ENCODE results near the gene FAM3A. TPM values are rescaled to one million over a fixed set of nuclear protein-coding genes. Genes with fewer than 3 reads are reported as not detected.

FAM3A gene
- polyA plus RNA-seq, 1 experiment = 34.8 TPM

DNA sequence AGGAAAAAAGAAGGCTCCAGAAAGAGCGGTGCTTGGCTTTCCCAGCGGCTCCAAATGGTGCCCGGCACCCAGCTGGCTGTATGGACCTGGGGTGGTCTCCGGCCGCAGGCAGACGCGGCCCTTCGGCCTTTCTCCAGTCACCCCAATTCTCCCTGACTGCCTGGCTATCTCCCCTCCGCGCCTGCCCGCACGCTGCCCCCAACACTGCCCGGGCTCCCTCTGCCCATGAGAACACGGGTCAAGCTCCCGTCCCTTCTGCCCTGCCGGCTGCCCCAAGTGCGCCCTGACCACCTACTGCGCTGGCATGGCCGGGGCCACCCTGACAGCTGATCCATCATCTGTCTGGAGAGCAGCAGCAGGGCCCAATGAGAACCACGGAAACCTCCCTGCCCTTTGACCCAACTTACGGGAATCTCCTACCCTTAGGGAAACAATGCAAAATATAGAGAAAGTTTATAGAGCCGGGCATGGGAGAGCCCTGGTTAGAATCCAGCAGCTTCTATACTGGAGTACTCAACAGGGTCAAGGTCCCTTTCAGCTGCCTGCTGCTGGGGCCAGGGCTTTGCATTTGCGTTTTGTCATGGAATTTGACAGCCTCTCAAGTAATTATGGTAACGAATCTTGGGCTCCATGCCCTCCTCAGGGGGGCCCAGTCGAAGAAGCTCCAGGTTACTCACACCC is 1.2 kb upstream of the FAM3A start:
- TF ChIP-seq, protein P1, sequence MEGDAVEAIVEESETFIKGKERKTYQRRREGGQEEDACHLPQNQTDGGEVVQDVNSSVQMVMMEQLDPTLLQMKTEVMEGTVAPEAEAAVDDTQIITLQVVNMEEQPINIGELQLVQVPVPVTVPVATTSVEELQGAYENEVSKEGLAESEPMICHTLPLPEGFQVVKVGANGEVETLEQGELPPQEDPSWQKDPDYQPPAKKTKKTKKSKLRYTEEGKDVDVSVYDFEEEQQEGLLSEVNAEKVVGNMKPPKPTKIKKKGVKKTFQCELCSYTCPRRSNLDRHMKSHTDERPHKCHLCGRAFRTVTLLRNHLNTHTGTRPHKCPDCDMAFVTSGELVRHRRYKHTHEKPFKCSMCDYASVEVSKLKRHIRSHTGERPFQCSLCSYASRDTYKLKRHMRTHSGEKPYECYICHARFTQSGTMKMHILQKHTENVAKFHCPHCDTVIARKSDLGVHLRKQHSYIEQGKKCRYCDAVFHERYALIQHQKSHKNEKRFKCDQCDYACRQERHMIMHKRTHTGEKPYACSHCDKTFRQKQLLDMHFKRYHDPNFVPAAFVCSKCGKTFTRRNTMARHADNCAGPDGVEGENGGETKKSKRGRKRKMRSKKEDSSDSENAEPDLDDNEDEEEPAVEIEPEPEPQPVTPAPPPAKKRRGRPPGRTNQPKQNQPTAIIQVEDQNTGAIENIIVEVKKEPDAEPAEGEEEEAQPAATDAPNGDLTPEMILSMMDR (IDR thresholded peaks at IDR 0.05; ENCODE audit: insufficient read depth, low read depth, low read length) = no peak
- POLR2A ChIA-PET = no interaction called here

DNA sequence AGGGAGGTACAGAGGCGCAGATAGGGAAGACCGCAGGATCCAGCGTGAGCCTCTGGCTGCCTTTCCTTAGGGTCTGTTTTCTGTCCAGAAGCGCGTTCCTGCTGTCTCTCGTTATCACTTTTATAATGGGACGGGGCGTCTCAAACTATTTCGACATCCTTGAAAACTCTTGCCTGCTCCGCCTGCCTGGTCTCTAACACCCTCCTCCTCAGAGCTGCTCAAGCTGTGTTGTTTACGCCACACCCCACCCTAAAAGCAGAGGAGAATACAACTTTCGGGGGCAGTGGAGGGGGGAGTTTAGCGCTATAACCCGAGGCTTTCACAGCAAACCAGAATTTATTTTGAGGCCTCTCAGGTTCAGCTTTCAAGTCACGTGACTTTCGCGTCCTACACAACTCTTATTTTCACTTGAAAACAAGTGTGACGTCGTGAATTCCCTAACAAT is 646 bp upstream of the FAM3A start:
- H3K4me3 ChIP-seq (ENCODE audit: low read depth, low read length) = peak overlapping the region; percentile 38
- no peak for DNase-seq (ENCODE audit: low read depth)
- POLR2A ChIA-PET = no interaction called here
- no peaks in the 10 kb centered on the region for H3K36me3 ChIP-seq (ENCODE audit: control insufficient read depth, insufficient read depth, low read length)
- TF ChIP-seq, protein P1 (IDR thresholded peaks at IDR 0.05; ENCODE audit: insufficient read depth, low read depth, low read length) = no peak
- H3K27me3 ChIP-seq (ENCODE audit: control insufficient read depth, insufficient read depth, low read length) = no peaks in the 10 kb centered on the region
- CTCF ChIA-PET = interaction anchor here (0.6 to 2.8 kb wide), 2 partner anchors 11 to 369 kb away, joined by 3 to 18 read pairs; no protein-coding TSS in a partner anchor

More for the DNA sequence above, 1.2 kb upstream of the FAM3A start:
- Histone ChIP-seq H3K4me3 (ENCODE audit: low read depth, low read length) (peak overlapping the region; percentile 5; the same call in 1 of the 2 replicates), H3K36me3 (ENCODE audit: control insufficient read depth, insufficient read depth, low read length) (no peaks in the 10 kb centered on the region), H3K27me3 (ENCODE audit: control insufficient read depth, insufficient read depth, low read length) (no peaks in the 10 kb centered on the region)
- no peak for DNase-seq (ENCODE audit: low read depth)
- CTCF ChIA-PET = interaction anchor here (2.8 kb wide), 1 partner anchor 10 kb away, joined by 18 read pairs; no protein-coding TSS in a partner anchor

DNA sequence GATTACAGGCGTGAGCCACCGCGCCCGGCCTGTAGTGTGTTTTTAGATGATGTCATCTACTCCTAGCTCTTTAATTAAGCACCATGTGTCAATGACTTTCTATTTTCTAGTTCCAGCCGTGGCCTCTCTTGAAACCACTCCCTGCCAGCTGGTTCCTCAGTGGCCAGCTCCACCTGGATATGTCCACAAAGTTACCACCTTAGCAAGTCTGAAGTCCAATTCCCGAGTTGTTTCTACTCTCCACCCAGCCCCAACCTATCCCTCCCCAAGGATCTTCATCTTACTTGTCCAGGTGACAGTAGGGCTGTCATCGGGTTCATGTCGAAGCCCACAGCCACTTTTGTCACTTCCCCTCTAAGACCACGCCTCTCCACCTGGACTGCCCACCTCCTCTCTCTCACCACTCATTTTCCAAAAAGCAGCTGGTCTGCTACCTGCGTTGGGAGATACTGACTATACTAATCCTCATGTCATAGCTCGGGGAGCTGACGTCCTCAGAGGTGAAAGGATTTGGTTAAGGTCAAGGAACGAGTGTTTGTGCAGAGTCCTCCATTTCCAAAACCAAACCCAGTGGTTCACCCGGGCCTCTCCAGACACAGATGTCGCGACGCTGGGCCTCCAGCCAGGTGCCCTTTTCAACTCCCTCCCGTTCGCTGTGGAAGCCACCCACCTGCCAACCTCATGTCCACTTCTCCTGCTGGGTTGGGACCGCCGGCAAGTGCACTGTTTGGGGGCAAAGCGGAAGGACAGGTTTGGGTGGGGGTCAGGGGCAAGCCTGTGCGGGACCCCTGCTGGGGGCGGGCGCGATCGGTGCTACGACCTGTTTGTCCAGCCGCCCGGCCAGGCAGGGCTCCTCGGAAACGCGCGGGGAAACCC is 704 bp downstream of the FAM3A start:
- Histone ChIP-seq H3K4me3 (ENCODE audit: low read depth, low read length) (peak overlapping the region; percentile 68), H3K27me3 (ENCODE audit: control insufficient read depth, insufficient read depth, low read length) (no peaks in the 10 kb centered on the region), H3K36me3 (ENCODE audit: control insufficient read depth, insufficient read depth, low read length) (no peaks in the 10 kb centered on the region)
- DNase-seq (ENCODE audit: low read depth) = no peak
- ChIA-PET POLR2A (no interaction called here), CTCF (no interaction called here)
- TF ChIP-seq, protein P1 (IDR thresholded peaks at IDR 0.05; ENCODE audit: insufficient read depth, low read depth, low read length) = no peak

DNA sequence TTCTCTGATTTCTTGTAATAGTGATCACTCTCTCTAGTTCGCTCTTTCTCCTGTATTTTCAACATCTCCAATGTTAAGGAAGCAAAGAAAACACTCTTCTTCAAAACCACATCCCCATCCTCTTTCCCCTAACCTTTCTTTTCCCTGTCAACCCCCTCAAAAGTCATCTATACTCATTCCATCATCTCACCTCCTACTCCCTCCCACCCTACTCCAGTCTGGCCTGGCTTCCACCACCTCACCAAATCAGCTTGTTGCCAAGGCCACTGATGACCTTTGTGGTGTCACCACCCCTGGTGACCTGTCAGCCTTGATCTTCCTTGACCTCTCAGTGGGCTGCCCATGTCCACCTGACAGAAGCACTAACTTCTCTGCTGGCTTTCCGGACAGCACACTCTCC is 2.3 kb downstream of the FAM3A start:
- ChIA-PET CTCF (no interaction called here), POLR2A (no interaction called here)
- H3K27me3 ChIP-seq (ENCODE audit: control insufficient read depth, insufficient read depth, low read length) = no peaks in the 10 kb centered on the region
- TF ChIP-seq, protein P1 (IDR thresholded peaks at IDR 0.05; ENCODE audit: insufficient read depth, low read depth, low read length) = no peak
- H3K4me3 ChIP-seq (ENCODE audit: low read depth, low read length) = no peak overlapping the region
- DNase-seq (ENCODE audit: low read depth) = no peak
- no peaks in the 10 kb centered on the region for H3K36me3 ChIP-seq (ENCODE audit: control insufficient read depth, insufficient read depth, low read length)

DNA sequence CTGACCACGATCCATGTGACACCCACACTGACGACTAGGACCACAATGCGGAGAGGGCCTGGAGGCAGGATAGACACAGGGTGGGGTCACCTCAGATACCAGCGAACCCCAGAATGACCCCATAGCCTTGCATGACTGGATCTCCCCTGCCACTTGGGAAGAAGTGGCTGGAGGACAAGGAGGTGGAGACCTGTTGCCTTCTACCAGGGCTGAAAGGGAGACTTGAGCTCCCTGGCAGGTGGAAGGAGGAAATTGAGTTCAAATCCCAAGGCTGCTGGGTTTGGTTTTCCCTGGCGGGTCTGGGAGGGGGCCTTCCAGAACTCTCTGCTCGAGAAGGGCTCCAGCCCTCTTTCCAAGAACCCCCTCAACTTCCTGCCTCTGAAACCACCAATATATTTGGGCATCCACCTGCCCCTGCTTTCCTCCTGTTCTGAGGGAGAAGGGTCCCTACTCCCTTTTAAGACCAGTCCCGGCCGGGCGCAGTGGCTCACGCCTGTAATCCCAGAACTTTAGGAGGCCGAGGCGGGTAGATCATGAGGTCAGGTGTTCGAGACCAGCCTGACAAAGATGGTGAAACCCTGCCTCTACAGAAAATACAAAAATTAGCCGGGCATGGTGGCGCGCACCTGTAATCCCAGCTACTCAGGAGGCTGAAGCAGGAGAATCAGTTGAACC is 3.0 kb downstream of the FAM3A start:
- POLR2A ChIA-PET = no interaction called here

More for the DNA sequence above, 3.0 kb downstream of the FAM3A start:
- H3K36me3 ChIP-seq (ENCODE audit: control insufficient read depth, insufficient read depth, low read length) = peaks cover 2% of the 10 kb centered on the region
- no peaks in the 10 kb centered on the region for H3K27me3 ChIP-seq (ENCODE audit: control insufficient read depth, insufficient read depth, low read length)
- TF ChIP-seq, protein P1 (IDR thresholded peaks at IDR 0.05; ENCODE audit: insufficient read depth, low read depth, low read length) = no peak
- no peak for DNase-seq (ENCODE audit: low read depth)
- no peak overlapping the region for H3K4me3 ChIP-seq (ENCODE audit: low read depth, low read length)
- CTCF ChIA-PET = interaction anchor here (1.1 kb wide), 1 partner anchor 17 kb away, joined by 3 read pairs; no protein-coding TSS in a partner anchor

Data from BJ (cell line).